ENCODE measurements around the gene GRAP2. TPM values are rescaled to one million over a fixed set of nuclear protein-coding genes. Genes with fewer than 3 reads are reported as not detected.

The GRAP2 gene
- total and polyA plus RNA-seq, 2 of the 13 experiments (the other 11 are each of a cell fraction or from before 2014, with no cell fraction given) = 0.15 TPM; not detected in 1

DNA sequence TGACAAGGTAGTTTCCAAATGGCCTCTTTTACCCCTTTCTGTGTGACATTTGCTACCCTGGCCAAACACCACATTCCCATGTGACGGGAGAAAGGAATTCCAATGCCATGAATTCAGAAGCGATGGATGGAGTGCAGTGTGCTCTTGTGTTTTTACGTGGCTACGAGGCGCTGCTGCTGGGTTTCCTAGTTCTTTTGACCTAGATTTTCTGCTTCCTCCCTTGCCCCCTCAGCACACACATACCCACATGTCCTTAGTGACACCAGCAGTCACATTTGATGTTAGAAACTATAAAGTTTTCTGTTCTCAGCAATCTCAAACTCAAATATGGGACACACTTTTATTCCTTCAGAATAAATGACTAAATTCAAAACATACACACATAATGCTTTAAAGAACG is 51.5 kb downstream of the GRAP2 start:
- H3K27me3 ChIP-seq (ENCODE audit: control insufficient read depth in 1 of 2, insufficient read depth in 2 of 2, low read length in 2 of 2) = peaks cover 0 to 4% of the 10 kb centered on the region in 2 experiments; a peak in 2 of 5 replicates
- in situ Hi-C loops (cut with HindIII; ENCODE audit: extremely low pct_ligation_motif_present, low pct_unique_long_range_greater_than_20kb) (no loop called here), intact Hi-C loops (cut with micrococcal nuclease; ENCODE audit: unreplicated experiment) (no loop called here)
- H3K9ac ChIP-seq (ENCODE audit: insufficient read depth, low read depth, low read length) = no peak overlapping the region
- ChIA-PET CTCF (ENCODE audit: low intra/inter-chr PET ratio, low total read pairs) (no interaction called here), POLR2A (no interaction called here)
- ATAC-seq = no peak
- FAIRE-seq = no peak
- H2AFZ ChIP-seq (ENCODE audit: low read length) = no peak overlapping the region
- DNase-seq (ENCODE audit: low spot score) = no peak
- H3K27ac ChIP-seq (ENCODE audit: extremely low read length, insufficient read depth, low read length) = no peak overlapping the region
- no peaks in the 10 kb centered on the region for H3K9me3 ChIP-seq (ENCODE audit: low read length)
- H4K20me1 ChIP-seq (ENCODE audit: insufficient read depth, low read length) = no peaks in the 10 kb centered on the region
- H3K4me2 ChIP-seq (ENCODE audit: low read depth, low read length) = no peak overlapping the region
- H3K4me1 ChIP-seq (ENCODE audit: insufficient read depth, low read length) = peaks cover 16% of the 10 kb centered on the region
- H3K36me3 ChIP-seq (replicated peaks in 1 of 2; ENCODE audit: control insufficient read depth in 1 of 2, insufficient read depth in 2 of 2, low read length in 2 of 2) = no peaks in the 10 kb centered on the region
- H3K79me2 ChIP-seq (ENCODE audit: insufficient read depth, low read length) = no peaks in the 10 kb centered on the region
- no TSS peak for BruUV-seq (replicated peaks)
- 65% methylated on average over 6 of the region's 6 CpGs for WGBS (ENCODE audit: low lambda C conversion rate)
- TF ChIP-seq, protein P1, sequence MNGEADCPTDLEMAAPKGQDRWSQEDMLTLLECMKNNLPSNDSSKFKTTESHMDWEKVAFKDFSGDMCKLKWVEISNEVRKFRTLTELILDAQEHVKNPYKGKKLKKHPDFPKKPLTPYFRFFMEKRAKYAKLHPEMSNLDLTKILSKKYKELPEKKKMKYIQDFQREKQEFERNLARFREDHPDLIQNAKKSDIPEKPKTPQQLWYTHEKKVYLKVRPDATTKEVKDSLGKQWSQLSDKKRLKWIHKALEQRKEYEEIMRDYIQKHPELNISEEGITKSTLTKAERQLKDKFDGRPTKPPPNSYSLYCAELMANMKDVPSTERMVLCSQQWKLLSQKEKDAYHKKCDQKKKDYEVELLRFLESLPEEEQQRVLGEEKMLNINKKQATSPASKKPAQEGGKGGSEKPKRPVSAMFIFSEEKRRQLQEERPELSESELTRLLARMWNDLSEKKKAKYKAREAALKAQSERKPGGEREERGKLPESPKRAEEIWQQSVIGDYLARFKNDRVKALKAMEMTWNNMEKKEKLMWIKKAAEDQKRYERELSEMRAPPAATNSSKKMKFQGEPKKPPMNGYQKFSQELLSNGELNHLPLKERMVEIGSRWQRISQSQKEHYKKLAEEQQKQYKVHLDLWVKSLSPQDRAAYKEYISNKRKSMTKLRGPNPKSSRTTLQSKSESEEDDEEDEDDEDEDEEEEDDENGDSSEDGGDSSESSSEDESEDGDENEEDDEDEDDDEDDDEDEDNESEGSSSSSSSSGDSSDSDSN (CRISPR knock-in tag; IDR thresholded peaks at IDR 0.05) = no peak
- no peak for TF ChIP-seq GATAD2A (CRISPR knock-in tag; IDR thresholded peaks at IDR 0.05)
- TF ChIP-seq, protein P2, sequence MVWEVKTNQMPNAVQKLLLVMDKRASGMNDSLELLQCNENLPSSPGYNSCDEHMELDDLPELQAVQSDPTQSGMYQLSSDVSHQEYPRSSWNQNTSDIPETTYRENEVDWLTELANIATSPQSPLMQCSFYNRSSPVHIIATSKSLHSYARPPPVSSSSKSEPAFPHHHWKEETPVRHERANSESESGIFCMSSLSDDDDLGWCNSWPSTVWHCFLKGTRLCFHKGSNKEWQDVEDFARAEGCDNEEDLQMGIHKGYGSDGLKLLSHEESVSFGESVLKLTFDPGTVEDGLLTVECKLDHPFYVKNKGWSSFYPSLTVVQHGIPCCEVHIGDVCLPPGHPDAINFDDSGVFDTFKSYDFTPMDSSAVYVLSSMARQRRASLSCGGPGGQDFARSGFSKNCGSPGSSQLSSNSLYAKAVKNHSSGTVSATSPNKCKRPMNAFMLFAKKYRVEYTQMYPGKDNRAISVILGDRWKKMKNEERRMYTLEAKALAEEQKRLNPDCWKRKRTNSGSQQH (CRISPR knock-in tag; IDR thresholded peaks at IDR 0.05; ENCODE audit: low read depth) = no peak
- no peak for TF ChIP-seq PAWR (CRISPR knock-in tag; IDR thresholded peaks at IDR 0.05; ENCODE audit: borderline replicate concordance)
- TF ChIP-seq EHMT2 (IDR thresholded peaks at IDR 0.05; ENCODE audit: borderline replicate concordance, low read depth, low read length) = no peak
- TF ChIP-seq, protein P3, sequence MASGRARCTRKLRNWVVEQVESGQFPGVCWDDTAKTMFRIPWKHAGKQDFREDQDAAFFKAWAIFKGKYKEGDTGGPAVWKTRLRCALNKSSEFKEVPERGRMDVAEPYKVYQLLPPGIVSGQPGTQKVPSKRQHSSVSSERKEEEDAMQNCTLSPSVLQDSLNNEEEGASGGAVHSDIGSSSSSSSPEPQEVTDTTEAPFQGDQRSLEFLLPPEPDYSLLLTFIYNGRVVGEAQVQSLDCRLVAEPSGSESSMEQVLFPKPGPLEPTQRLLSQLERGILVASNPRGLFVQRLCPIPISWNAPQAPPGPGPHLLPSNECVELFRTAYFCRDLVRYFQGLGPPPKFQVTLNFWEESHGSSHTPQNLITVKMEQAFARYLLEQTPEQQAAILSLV (CRISPR knock-in tag; IDR thresholded peaks at IDR 0.05; ENCODE audit: borderline replicate concordance) = no peak
- no peak overlapping the region for H3K4me3 ChIP-seq (replicated peaks in 1 of 3; ENCODE audit: insufficient read depth in 1 of 3, low read depth in 2 of 3, low read length in 3 of 3)

All from HepG2 (cell line).